GM12878 (cell line): ENCODE results near the gene COL23A1. TPM values are rescaled to one million over a fixed set of nuclear protein-coding genes. Genes with fewer than 3 reads are reported as not detected.

Source experiments
- ATAC-seq: fragments of 200-7000 bp; cut with Tn5 transposase; 3 replicates; pipeline ENCODE4 v1.9.1; 2020; ENCODE audit warnings: mild to moderate bottlenecking, moderate library complexity
- BruUV-seq: library from RNA; stranded (reverse); fragments of 400-500 nt; replicated peaks from 2 replicates; lab custom pipeline; 2021; lab: Mats Ljungman, UMichigan
- CTCF ChIA-PET: fragments of 300-600 bp; sonication (Branson Sonifier 250); formaldehyde crosslinking; extraction: SDS; loops from one replicate; lab custom pipeline; 2021; ENCODE audit warnings: inconsistent platforms; lab: Yijun Ruan, JAX
- POLR2A ChIA-PET: fragments of 350-600 bp; formaldehyde crosslinking; extraction: SDS; loops from one replicate; lab custom pipeline; 2021; ENCODE audit warnings: inconsistent platforms; lab: Charles Lee
- RAD21 ChIA-PET: fragments of 300-600 bp; sonication (Branson Sonifier 250); formaldehyde crosslinking; loops from one replicate; lab custom pipeline; 2023; ENCODE audit warnings: antibody characterized with exemption; ENCODE audit not compliant: unreplicated experiment; lab: Charles Lee
- SMC1A ChIA-PET: fragments of 300-600 bp; sonication (Branson Sonifier 250); formaldehyde crosslinking; loops from one replicate; lab custom pipeline; 2023; ENCODE audit not compliant: unreplicated experiment, uncharacterized antibody; lab: Charles Lee
- DNase-seq: peaks from one replicate; pipeline ENCODE4 v3.0.0-alpha.2; 2011; ENCODE audit warnings: low read depth, low spot score
- FAIRE-seq: peaks from 3 replicates; lab custom pipeline; 2011; peaks lifted over from hg19 to GRCh38; lab: Jason Lieb, UNC
- H2AFZ ChIP-seq: 2 replicates; pipeline ENCODE4 v1.6.0; 2011; ENCODE audit warnings: low read depth, low read length, control low read depth; ENCODE audit not compliant: control insufficient read depth
- H3K27ac ChIP-seq: 2 replicates; pipeline ENCODE4 v1.5.1; 2011; ENCODE audit warnings: control low read depth; ENCODE audit not compliant: control insufficient read depth, insufficient read depth
- H3K27me3 ChIP-seq, 2 experiments: replicated peaks in 1 of 2; 2 replicates each; pipeline versions ENCODE4 v1.6.0 to v1.6.1; 2011; ENCODE audit warnings: low read length in 1 of 2; ENCODE audit not compliant: control insufficient read depth in 2 of 2, insufficient read depth in 2 of 2
- H3K36me3 ChIP-seq, 2 experiments: 2 replicates each; pipeline ENCODE4 v1.5.1; 2011; ENCODE audit warnings: low read length in 1 of 2; ENCODE audit not compliant: control insufficient read depth in 2 of 2, insufficient read depth in 2 of 2
- H3K4me1 ChIP-seq: 2 replicates; pipeline ENCODE4 v1.6.1; 2011; ENCODE audit warnings: mild to moderate bottlenecking, low read length, moderate library complexity, mixed read lengths; ENCODE audit not compliant: control insufficient read depth, insufficient read depth
- H3K4me2 ChIP-seq: 2 replicates; pipeline ENCODE4 v1.6.0; 2011; ENCODE audit warnings: control low read depth; ENCODE audit not compliant: control insufficient read depth, insufficient read depth
- H3K4me3 ChIP-seq: fragments of 200-600 bp; sonication (generic); 2 replicates; pipeline ENCODE4 v1.5.1; 2016
- H3K79me2 ChIP-seq: 2 replicates; pipeline ENCODE4 v1.6.0; 2011; ENCODE audit warnings: low read length; ENCODE audit not compliant: control insufficient read depth, insufficient read depth
- H3K9ac ChIP-seq: 2 replicates; pipeline ENCODE4 v1.8.0; 2011; ENCODE audit warnings: low read length, control low read depth, mixed read lengths; ENCODE audit not compliant: control insufficient read depth, insufficient read depth
- H3K9me3 ChIP-seq: replicated peaks from 3 replicates; pipeline ENCODE4 v1.5.1; 2011; ENCODE audit warnings: mild to moderate bottlenecking, low read length; ENCODE audit not compliant: control insufficient read depth, insufficient read depth
- H4K20me1 ChIP-seq: 2 replicates; pipeline ENCODE4 v1.6.0; 2011; ENCODE audit not compliant: control insufficient read depth, insufficient read depth
- BACH1 ChIP-seq: fragments of 450-650 bp; IDR thresholded peaks from 2 replicates; pipeline ENCODE4 v1.6.1; 2017; ENCODE audit warnings: mild to moderate bottlenecking, borderline replicate concordance
- DPF2 ChIP-seq: fragments of 450-650 bp; IDR thresholded peaks from 2 replicates; pipeline ENCODE4 v1.6.1; 2017; ENCODE audit warnings: mild to moderate bottlenecking
- GATAD2B ChIP-seq: fragments of 450-650 bp; conservative IDR thresholded peaks from 2 replicates; pipeline ENCODE4 v1.6.1; 2017; ENCODE audit warnings: low read depth, mild to moderate bottlenecking, moderate library complexity
- HDGF ChIP-seq: fragments of 450-650 bp; IDR thresholded peaks from 2 replicates; pipeline ENCODE4 v1.6.1; 2016; ENCODE audit warnings: antibody characterized with exemption
- LARP7 ChIP-seq: fragments of 450-650 bp; IDR thresholded peaks from 2 replicates; pipeline ENCODE4 v1.6.1; 2017; ENCODE audit warnings: mild to moderate bottlenecking
- MYC ChIP-seq: IDR thresholded peaks from 2 replicates; pipeline ENCODE4 v1.6.1; 2011; ENCODE audit warnings: mild to moderate bottlenecking, low read length, moderate library complexity, inconsistent platforms; ENCODE audit not compliant: insufficient read depth, insufficient replicate concordance, insufficient read length, severe bottlenecking
- NFIC ChIP-seq: IDR thresholded peaks from 2 replicates; pipeline ENCODE4 v1.6.1; 2012; ENCODE audit warnings: low read depth, mild to moderate bottlenecking, inconsistent platforms, low read length, moderate library complexity
- NR2F1 ChIP-seq: fragments of 450-650 bp; conservative IDR thresholded peaks from 2 replicates; pipeline ENCODE4 v1.6.1; 2017; ENCODE audit warnings: mild to moderate bottlenecking
- POLR2A ChIP-seq: IDR thresholded peaks from 2 replicates; pipeline ENCODE4 v1.6.1; 2011; ENCODE audit warnings: low read depth, mild to moderate bottlenecking, low read length
- POU2F2 ChIP-seq: IDR thresholded peaks from 3 replicates; pipeline ENCODE4 v1.6.1; 2011; ENCODE audit warnings: low read depth, mild to moderate bottlenecking, low read length, borderline replicate concordance
- SREBF1 ChIP-seq: IDR thresholded peaks from 2 replicates; pipeline ENCODE4 v1.6.1; 2012; ENCODE audit warnings: mild to moderate bottlenecking, low read length
- TARDBP ChIP-seq: IDR thresholded peaks from 2 replicates; pipeline ENCODE4 v1.6.1; 2016; ENCODE audit warnings: borderline replicate concordance
- YY1 ChIP-seq: IDR thresholded peaks from 2 replicates; pipeline ENCODE4 v1.6.1; 2011; ENCODE audit warnings: low read depth, mild to moderate bottlenecking, low read length
- ZNF217 ChIP-seq: fragments of 450-650 bp; IDR thresholded peaks from 2 replicates; pipeline ENCODE4 v1.6.1; 2017; ENCODE audit warnings: antibody characterized with exemption, mild to moderate bottlenecking
- ZNF274 ChIP-seq: IDR thresholded peaks from one replicate; pipeline ENCODE4 v1.8.0; 2011; ENCODE audit not compliant: insufficient read length, insufficient read depth
- ZNF622 ChIP-seq: fragments of 450-650 bp; IDR thresholded peaks from 2 replicates; pipeline ENCODE4 v1.6.1; 2017; ENCODE audit warnings: mild to moderate bottlenecking, inconsistent platforms
- WGBS: methylation state at CpG from one replicate; pipeline ENCODE4 v1.1.6; 2016; ENCODE audit warnings: low lambda C conversion rate; ENCODE audit not compliant: insufficient replicate concordance, insufficient coverage; ENCODE audit errors: missing lambda C conversion rate; 5-methylcytosine and 5-hydroxymethylcytosine counted together
- in situ Hi-C: fragments of 300-500 bp; cut with MboI; formaldehyde crosslinking; loops from 9 replicates; pipeline ENCODE4 v1.14.3; 2018; ENCODE audit warnings: mixed read lengths
- intact Hi-C: fragments of 100-400 bp; cut with micrococcal nuclease; formaldehyde crosslinking; loops from one replicate; pipeline ENCODE4 v1.14.2; 2022; ENCODE audit not compliant: unreplicated experiment
- polyA plus RNA-seq, 11 experiments: library from polyadenylated mRNA; depleted of rRNA in 4 of 11; unstranded in 6 of 11; stranded (reverse) in 5 of 11; fragments of >200 nt; fragmentation: Nextera tagmentation in 4 of 11; fragmentation: Illumina TruSeq in 1 of 11; extraction: Ambion mirVana in 4 of 11; extraction: Trizol in 1 of 11; gene quantifications; 1 replicate in 1 of 11; 2 replicates in 10 of 11; pipeline versions ENCODE4 v1.2.1 to v1.2.3, GENCODE V29; 2011 to 2016; ENCODE audit warnings: inconsistent platforms in 2 of 11, missing spikeins in 2 of 11, low read depth in 1 of 11
- total RNA-seq, 4 experiments: library from RNA; depleted of rRNA in 3 of 4; stranded (reverse); fragments of >200 nt in 3 of 4; fragmentation: Illumina TruSeq in 1 of 4; extraction: Trizol in 1 of 4; gene quantifications; 2 replicates each; pipeline versions ENCODE4 v1.2.1 to v1.2.3, GENCODE V29; 2013 to 2021
- TF ChIP-seq, protein P1 (sequence below): fragments of 450-650 bp; formaldehyde crosslinking; IDR thresholded peaks from 2 replicates; pipeline ENCODE4 v1.5.0; 2022; ENCODE audit warnings: mild to moderate bottlenecking, missing genetic modification characterization
- TF ChIP-seq, protein P2 (sequence below): fragments of 450-650 bp; formaldehyde crosslinking; IDR thresholded peaks from 2 replicates; pipeline ENCODE4 v1.4.0; 2020; ENCODE audit warnings: mild to moderate bottlenecking, moderate library complexity

The COL23A1 gene
- total and polyA plus RNA-seq, 10 of the 15 experiments (the other 5 are each of a cell fraction or from before 2014, with no cell fraction given), result 0.03 to 0.83 (median 0.09) TPM; not detected in 5

- under 1% methylated on average over 48 of the region's 90 CpGs for WGBS
- peak overlapping the region; percentile 88 for H3K4me2 ChIP-seq
- H3K9ac ChIP-seq, result peak overlapping the region; percentile 84
- H3K36me3 ChIP-seq, result peaks cover 27 to 42% of the 10 kb centered on the region in 2 experiments
- H3K9me3 ChIP-seq, result no peaks in the 10 kb centered on the region
- in situ Hi-C loops (no loop called here), intact Hi-C loops (no loop called here)
- SMC1A ChIA-PET, result interaction anchor here (1.1 to 1.3 kb wide), 3 partner anchors 11 to 27 kb away, joined by 3 to 4 read pairs (median 3); partner anchors contain the start of gene PHYKPL
- POLR2A ChIA-PET, result interaction anchor here (0.5 to 1.5 kb wide), 6 partner anchors 11 to 1177 kb away, joined by 3 to 13 read pairs (median 5); partner anchors contain the start of gene PHYKPL
- FAIRE-seq (peak; percentile 52), ATAC-seq (peak; percentile 73), DNase-seq (no peak)
- H3K4me3 ChIP-seq, result peak overlapping the region; percentile 97
- CTCF ChIA-PET, result interaction anchor here (1.1 to 2.8 kb wide), 4 partner anchors 9 to 129 kb away, joined by 3 to 12 read pairs (median 4); no protein-coding TSS in a partner anchor
- H2AFZ ChIP-seq, result no peak overlapping the region
- RAD21 ChIA-PET, result no interaction called here
- peaks cover 24% of the 10 kb centered on the region for H4K20me1 ChIP-seq
- H3K27me3 ChIP-seq, result no peaks in the 10 kb centered on the region
- peaks cover 58% of the 10 kb centered on the region for H3K79me2 ChIP-seq
- no TSS peak for BruUV-seq
- H3K4me1 ChIP-seq, result peaks cover 15% of the 10 kb centered on the region
- peak overlapping the region; percentile 67 for H3K27ac ChIP-seq
- TF ChIP-seq, protein P1, sequence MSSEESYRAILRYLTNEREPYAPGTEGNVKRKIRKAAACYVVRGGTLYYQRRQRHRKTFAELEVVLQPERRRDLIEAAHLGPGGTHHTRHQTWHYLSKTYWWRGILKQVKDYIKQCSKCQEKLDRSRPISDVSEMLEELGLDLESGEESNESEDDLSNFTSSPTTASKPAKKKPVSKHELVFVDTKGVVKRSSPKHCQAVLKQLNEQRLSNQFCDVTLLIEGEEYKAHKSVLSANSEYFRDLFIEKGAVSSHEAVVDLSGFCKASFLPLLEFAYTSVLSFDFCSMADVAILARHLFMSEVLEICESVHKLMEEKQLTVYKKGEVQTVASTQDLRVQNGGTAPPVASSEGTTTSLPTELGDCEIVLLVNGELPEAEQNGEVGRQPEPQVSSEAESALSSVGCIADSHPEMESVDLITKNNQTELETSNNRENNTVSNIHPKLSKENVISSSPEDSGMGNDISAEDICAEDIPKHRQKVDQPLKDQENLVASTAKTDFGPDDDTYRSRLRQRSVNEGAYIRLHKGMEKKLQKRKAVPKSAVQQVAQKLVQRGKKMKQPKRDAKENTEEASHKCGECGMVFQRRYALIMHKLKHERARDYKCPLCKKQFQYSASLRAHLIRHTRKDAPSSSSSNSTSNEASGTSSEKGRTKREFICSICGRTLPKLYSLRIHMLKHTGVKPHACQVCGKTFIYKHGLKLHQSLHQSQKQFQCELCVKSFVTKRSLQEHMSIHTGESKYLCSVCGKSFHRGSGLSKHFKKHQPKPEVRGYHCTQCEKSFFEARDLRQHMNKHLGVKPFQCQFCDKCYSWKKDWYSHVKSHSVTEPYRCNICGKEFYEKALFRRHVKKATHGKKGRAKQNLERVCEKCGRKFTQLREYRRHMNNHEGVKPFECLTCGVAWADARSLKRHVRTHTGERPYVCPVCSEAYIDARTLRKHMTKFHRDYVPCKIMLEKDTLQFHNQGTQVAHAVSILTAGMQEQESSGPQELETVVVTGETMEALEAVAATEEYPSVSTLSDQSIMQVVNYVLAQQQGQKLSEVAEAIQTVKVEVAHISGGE (CRISPR knock-in tag), result no peak
- peak; percentile 42; the same call in 1 of the 2 replicates for TF ChIP-seq NR2F1
- TF ChIP-seq ZNF217, result 0 out of 2 replicates have a peak, but pooled peaks have one; percentile 20
- TF ChIP-seq TARDBP, result 0 out of 2 replicates have a peak, but pooled peaks have one; percentile 13
- peak; percentile 73; the same call in 1 of the 2 replicates for TF ChIP-seq BACH1
- no peak for TF ChIP-seq ZNF274
- peak; percentile 9 for TF ChIP-seq POLR2A
- peak; percentile 71 for TF ChIP-seq LARP7
- TF ChIP-seq DPF2, result peak; percentile 38
- peak; percentile 16; the same call in 1 of the 2 replicates for TF ChIP-seq YY1
- no peak for TF ChIP-seq POU2F2
- peak; percentile 59 for TF ChIP-seq GATAD2B
- TF ChIP-seq, protein P2, sequence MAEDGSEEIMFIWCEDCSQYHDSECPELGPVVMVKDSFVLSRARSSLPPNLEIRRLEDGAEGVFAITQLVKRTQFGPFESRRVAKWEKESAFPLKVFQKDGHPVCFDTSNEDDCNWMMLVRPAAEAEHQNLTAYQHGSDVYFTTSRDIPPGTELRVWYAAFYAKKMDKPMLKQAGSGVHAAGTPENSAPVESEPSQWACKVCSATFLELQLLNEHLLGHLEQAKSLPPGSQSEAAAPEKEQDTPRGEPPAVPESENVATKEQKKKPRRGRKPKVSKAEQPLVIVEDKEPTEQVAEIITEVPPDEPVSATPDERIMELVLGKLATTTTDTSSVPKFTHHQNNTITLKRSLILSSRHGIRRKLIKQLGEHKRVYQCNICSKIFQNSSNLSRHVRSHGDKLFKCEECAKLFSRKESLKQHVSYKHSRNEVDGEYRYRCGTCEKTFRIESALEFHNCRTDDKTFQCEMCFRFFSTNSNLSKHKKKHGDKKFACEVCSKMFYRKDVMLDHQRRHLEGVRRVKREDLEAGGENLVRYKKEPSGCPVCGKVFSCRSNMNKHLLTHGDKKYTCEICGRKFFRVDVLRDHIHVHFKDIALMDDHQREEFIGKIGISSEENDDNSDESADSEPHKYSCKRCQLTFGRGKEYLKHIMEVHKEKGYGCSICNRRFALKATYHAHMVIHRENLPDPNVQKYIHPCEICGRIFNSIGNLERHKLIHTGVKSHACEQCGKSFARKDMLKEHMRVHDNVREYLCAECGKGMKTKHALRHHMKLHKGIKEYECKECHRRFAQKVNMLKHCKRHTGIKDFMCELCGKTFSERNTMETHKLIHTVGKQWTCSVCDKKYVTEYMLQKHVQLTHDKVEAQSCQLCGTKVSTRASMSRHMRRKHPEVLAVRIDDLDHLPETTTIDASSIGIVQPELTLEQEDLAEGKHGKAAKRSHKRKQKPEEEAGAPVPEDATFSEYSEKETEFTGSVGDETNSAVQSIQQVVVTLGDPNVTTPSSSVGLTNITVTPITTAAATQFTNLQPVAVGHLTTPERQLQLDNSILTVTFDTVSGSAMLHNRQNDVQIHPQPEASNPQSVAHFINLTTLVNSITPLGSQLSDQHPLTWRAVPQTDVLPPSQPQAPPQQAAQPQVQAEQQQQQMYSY, result no peak
- TF ChIP-seq MYC, result peak; percentile 25
- TF ChIP-seq HDGF, result no peak
- no peak for TF ChIP-seq ZNF622
- no peak for TF ChIP-seq NFIC
- no peak for TF ChIP-seq SREBF1
Measured at GRCh38 chr5:178204935-178205748, 385.1 kb downstream of the COL23A1 start.
